Panc1 (cell line): Measurements from ENCODE around the gene GPS1. TPM values are rescaled to one million over a fixed set of nuclear protein-coding genes. Genes with fewer than 3 reads are reported as not detected.

ENCODE experiments used
- ATAC-seq: fragments of 200-7000 bp; cut with Tn5 transposase; 2 replicates; pipeline ENCODE4 v1.9.1; 2020; ENCODE audit warnings: mild to moderate bottlenecking, moderate library complexity
- BruUV-seq: library from RNA; stranded (reverse); fragments of 400-500 nt; replicated peaks from 2 replicates; lab custom pipeline; 2021; lab: Mats Ljungman, UMichigan
- CTCF ChIA-PET: fragments of 300-600 bp; sonication (Branson Sonifier 250); formaldehyde crosslinking; loops from one replicate; lab custom pipeline; 2022; ENCODE audit warnings: antibody characterized with exemption; lab: Charles Lee
- POLR2A ChIA-PET: fragments of 300-600 bp; sonication (Branson Sonifier 250); formaldehyde crosslinking; loops from one replicate; lab custom pipeline; 2022; ENCODE audit warnings: antibody characterized with exemption; lab: Charles Lee
- DNase-seq: peaks from one replicate; pipeline ENCODE4 v3.0.0-alpha.2; 2010; ENCODE audit warnings: low read depth, low spot score
- H3K27ac ChIP-seq: 2 replicates; pipeline ENCODE4 v1.5.1; 2011; ENCODE audit warnings: mild to moderate bottlenecking, low read length, inconsistent platforms
- H3K27me3 ChIP-seq: fragments of 200-500 bp; sonication (Bioruptor generic); 2 replicates; pipeline ENCODE4 v1.6.0; 2014; ENCODE audit warnings: low read length, inconsistent platforms; ENCODE audit not compliant: control insufficient read depth, insufficient read depth
- H3K36me3 ChIP-seq: fragments of 200-500 bp; sonication (Bioruptor generic); 2 replicates; pipeline ENCODE4 v1.5.1; 2014; ENCODE audit warnings: inconsistent platforms, mild to moderate bottlenecking, low read length, moderate library complexity; ENCODE audit not compliant: control insufficient read depth, insufficient read depth
- H3K4me1 ChIP-seq: 2 replicates; pipeline ENCODE4 v1.5.1; 2011; ENCODE audit warnings: inconsistent platforms, mild to moderate bottlenecking, low read length, moderate library complexity; ENCODE audit not compliant: control insufficient read depth, insufficient read depth
- H3K4me3 ChIP-seq, 2 experiments: 2 replicates each; pipeline ENCODE4 v1.5.1; 2011 to 2012; ENCODE audit warnings: low read depth in 2 of 2, low read length in 2 of 2, mild to moderate bottlenecking in 2 of 2, inconsistent platforms in 1 of 2, moderate library complexity in 1 of 2
- H3K9me3 ChIP-seq: fragments of 200-500 bp; sonication (Bioruptor generic); 2 replicates; pipeline ENCODE4 v1.5.1; 2014; ENCODE audit warnings: low read depth, mild to moderate bottlenecking, inconsistent platforms, low read length, moderate library complexity; ENCODE audit not compliant: control insufficient read depth, insufficient read depth
- CTCF ChIP-seq: fragments of 450-650 bp; IDR thresholded peaks from 2 replicates; pipeline ENCODE4 v1.5.1; 2017; ENCODE audit warnings: mild to moderate bottlenecking
- POLR2AphosphoS5 ChIP-seq: IDR thresholded peaks from 2 replicates; pipeline ENCODE4 v1.6.1; 2012; ENCODE audit warnings: mild to moderate bottlenecking, low read depth, low read length, moderate library complexity
- REST ChIP-seq, 2 experiments: IDR thresholded peaks; 2 replicates each; pipeline ENCODE4 v1.6.1; 2011 to 2012; ENCODE audit warnings: low read depth in 2 of 2, control low read depth in 1 of 2, low read length in 1 of 2, mild to moderate bottlenecking in 1 of 2, moderate library complexity in 1 of 2; ENCODE audit not compliant: insufficient read depth in 1 of 2
- SIN3A ChIP-seq: IDR thresholded peaks from 2 replicates; pipeline ENCODE4 v1.6.1; 2012; ENCODE audit warnings: low read depth, mild to moderate bottlenecking, low read length, moderate library complexity, borderline replicate concordance; ENCODE audit not compliant: insufficient read depth
- TCF7L2 ChIP-seq: IDR thresholded peaks from 2 replicates; pipeline ENCODE4 v1.6.1; 2011; ENCODE audit warnings: mild to moderate bottlenecking, low read depth, low read length, inconsistent platforms
- in situ Hi-C: cut with HindIII; loops from 2 replicates; pipeline ENCODE4 v1.10.0; 2016; ENCODE audit warnings: low sequenced_read_pairs, low pct_unique_long_range_greater_than_20kb
- intact Hi-C: fragments of 100-400 bp; cut with micrococcal nuclease; formaldehyde crosslinking; loops from one replicate; pipeline ENCODE4 v1.10.0; 2022; ENCODE audit not compliant: unreplicated experiment
- total RNA-seq: library from RNA; stranded (reverse); gene quantifications from one replicate; pipeline ENCODE4 v1.2.1, GENCODE V29; 2021; ENCODE audit not compliant: unreplicated experiment

GPS1 gene
- total RNA-seq, 1 experiment from 2014 or later = 175 TPM

- intact Hi-C loops (no loop called here), in situ Hi-C loops (no loop called here)
- BruUV-seq = no TSS peak
- H3K27me3 ChIP-seq = no peaks in the 10 kb centered on the region
- H3K27ac ChIP-seq = no peak overlapping the region
- no peak for TF ChIP-seq REST (IDR thresholded peaks at IDR 0.05; ENCODE audit: insufficient read depth in 1 of 2, low read depth in 2 of 2, low read length in 1 of 2)
- TF ChIP-seq POLR2AphosphoS5 = no peak
- TF ChIP-seq CTCF = no peak
- no peak for TF ChIP-seq SIN3A
- no peak for TF ChIP-seq TCF7L2
- no peaks in the 10 kb centered on the region for H3K4me1 ChIP-seq
- H3K9me3 ChIP-seq = no peaks in the 10 kb centered on the region
- DNase-seq (no peak), ATAC-seq (no peak)
- H3K36me3 ChIP-seq = peaks cover 34% of the 10 kb centered on the region
- H3K4me3 ChIP-seq = no peak overlapping the region
- CTCF ChIA-PET = interaction anchor here (0.7 to 1.2 kb wide), 2 partner anchors 39 to 50 kb away, joined by 3 read pairs; partner anchors contain the start of gene DCXR
- POLR2A ChIA-PET = no interaction called here
Observed at GRCh38 chr17:82086941-82087906, 35.5 kb downstream of the GPS1 start.

GRCh38 chr17:82087961-82088837 is 36.5 kb downstream of the GPS1 start:
- ATAC-seq = no peak
- Histone ChIP-seq H3K4me1 (no peaks in the 10 kb centered on the region), H3K36me3 (peaks cover 40% of the 10 kb centered on the region), H3K27ac (no peak overlapping the region), H3K4me3 (no peak overlapping the region), H3K27me3 (no peaks in the 10 kb centered on the region), H3K9me3 (no peaks in the 10 kb centered on the region)
- no peak for DNase-seq
- intact Hi-C loops (no loop called here), in situ Hi-C loops (no loop called here)
- no peak for TF ChIP-seq TCF7L2
- no peak for TF ChIP-seq REST (IDR thresholded peaks at IDR 0.05; ENCODE audit: insufficient read depth in 1 of 2, low read depth in 2 of 2, low read length in 1 of 2)
- TF ChIP-seq POLR2AphosphoS5 = no peak
- no peak for TF ChIP-seq CTCF
- no peak for TF ChIP-seq SIN3A
- ChIA-PET CTCF (interaction anchor here (0.7 to 1.2 kb wide), 2 partner anchors 40 to 51 kb away, joined by 3 read pairs; partner anchors contain the start of gene DCXR), POLR2A (no interaction called here)
- no TSS peak for BruUV-seq
